SIG-M5 treated with dmso at 0.1 percent for 504 hours (cell line): ENCODE data around the gene ABHD10.
A peak's percentile ranks its signal among the peaks of the same experiment; 100 is the strongest.

ENCODE experiments used
- DNase-seq: peaks from one replicate; lab custom pipeline; 2025; ENCODE audit not compliant: unreplicated experiment; lab: John Stamatoyannopoulos, UW

The ABHD10 gene

DNA sequence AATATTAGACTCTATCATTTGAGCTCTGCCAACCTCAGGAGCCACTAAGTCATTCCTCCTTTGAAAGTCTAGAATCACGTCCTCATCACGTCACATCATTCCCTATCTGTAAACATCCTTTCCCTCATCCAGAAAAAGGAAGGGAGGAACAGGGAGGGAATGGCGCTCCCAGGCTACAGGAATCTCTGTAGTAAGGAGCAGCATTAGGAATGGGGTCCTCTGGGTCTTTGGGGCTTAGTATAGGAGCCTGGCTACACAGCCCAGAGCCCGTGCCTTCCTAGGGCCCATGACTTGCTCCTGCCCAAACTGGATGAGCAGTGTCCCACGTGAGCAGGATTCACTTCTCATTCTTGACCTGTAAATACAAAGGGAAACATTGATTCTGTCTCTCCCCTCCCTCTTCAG is 21.5 kb downstream of the ABHD10 start:
- no peak for DNase-seq

DNA sequence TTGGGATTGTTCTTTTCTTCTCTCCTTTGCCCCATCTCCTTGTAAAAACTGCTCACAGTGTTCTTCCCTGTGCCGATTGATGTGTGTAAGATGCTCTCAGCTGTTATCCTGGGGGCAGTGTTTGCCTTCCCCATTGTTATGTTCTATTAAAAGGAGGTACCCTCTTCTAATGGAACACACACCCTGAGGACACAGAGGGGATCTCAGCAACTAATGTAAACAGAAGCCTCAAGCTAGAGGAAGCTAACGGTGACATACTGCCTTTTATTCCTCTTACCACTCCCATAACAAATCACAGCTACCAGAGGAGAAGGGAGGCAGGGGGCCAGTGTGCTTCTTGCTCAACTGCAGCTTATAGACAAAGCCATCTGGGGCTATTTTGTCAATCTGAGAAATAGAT is 22.1 kb downstream of the ABHD10 start:
- DNase-seq: no peak

DNA sequence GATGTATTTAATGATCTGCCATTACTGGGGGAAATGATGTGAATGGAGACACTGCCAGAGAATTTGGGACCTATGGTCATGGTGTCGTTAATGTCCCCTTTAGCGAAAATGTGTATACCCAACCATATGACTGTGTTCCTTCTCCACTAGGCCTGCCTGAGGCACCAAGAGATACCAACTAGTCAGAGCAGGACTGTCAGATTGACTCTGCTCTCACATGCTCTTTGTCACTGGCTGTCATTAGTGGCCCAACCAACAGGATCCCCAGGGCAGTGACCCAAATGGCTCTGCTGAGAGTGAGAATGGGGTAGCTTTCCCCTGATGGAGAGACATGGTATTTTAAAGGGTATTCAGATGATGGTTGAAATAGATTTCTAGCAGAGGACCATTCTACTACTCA is 22.7 kb downstream of the ABHD10 start:
- no peak for DNase-seq

DNA sequence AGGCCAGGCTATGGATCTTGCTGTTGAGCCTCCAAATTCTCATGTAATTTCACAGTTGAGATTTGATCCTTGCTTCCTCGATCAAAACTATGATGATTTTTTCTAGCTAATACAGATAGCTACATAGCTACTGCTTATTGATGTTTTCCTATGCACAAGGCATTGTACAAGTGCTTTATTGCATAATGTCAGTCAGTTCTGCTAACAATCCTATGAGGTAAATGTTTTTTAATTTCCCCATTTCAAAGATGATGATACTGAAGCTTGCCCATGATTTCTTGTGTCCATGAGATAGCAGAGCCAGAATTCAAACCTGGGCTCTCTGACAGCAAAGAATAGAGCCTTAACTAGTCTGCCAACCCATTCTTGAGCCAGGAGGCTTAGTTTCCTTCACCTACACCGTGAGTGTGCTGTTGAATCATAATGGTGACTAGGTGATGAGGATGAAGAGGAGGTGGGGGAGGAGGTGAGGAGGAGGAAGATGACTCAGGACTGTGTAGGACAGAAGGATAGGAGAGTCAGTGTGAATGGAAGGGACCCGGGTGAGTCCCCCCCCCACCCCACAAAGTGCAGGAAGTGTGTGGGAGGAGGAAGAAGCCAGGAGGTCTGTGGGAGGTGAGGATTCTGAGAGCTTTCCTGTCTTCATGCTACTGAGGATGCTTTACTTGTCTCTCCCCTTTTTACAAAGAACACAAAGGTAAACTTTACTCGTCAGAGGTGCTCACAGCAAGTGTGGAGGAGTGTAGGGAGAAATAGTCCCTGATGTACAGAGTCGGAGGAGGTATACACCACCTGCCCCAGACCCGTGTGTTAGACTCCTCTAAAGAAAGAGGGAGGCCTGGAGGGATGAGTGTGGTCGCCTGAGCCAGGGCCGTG is 23.5 kb downstream of the ABHD10 start:
- no peak for DNase-seq

DNA sequence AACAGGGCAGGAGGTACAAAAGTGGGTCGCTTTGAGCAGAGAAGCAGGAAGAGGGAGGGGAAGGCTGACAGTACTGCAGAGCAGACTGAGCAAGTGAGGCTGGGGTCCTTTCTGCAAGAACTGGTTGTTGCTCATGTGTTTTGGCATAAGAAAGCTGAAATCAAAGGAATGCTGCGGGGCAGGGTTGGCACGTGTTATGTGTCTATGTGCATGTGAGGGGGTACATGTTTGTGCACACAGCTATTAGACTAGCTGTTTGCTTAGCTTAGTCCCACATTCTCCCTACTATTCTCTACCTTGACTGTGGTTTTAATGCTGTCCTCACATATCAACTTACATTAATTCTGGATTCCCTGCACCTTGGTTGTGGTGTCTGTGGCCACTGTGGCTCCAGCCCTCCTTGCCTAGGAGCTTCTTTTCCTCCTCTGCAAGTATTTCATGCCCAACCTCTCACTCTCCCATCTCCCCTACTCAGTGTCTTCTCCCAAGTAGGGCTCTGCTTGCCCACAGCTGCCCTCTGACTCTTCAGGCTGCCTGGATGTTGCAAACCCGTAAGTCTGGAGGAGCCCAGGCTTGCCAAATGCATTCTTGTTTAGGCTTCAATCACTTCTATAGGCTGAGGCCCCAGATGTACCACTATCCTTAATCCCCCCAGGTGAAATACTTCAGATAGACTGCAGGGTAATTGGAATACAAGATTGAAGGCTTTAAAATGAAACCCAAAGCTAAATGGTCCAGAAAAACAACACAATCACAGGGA is 24.7 kb downstream of the ABHD10 start:
- no peak for DNase-seq

DNA sequence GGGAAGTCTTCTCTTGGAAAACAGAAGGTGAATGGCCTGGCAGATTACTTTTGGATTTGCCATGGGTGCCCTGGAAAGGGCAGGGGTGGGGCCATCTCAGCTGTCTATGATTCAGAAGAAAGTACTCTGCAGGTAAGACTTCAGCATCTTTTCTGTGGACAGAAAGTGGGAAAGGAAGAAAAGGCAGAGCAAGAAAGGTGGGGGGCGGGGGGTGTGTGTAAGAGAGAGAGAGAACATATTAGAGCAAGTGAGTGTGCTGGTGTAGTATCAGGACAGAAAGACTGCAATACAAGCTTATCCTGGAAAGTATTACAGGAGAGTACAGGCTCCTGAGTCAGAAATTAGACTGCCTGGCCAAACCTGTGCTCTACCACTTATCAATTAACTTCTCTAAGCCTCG is 25.4 kb downstream of the ABHD10 start:
- DNase-seq: no peak

DNA sequence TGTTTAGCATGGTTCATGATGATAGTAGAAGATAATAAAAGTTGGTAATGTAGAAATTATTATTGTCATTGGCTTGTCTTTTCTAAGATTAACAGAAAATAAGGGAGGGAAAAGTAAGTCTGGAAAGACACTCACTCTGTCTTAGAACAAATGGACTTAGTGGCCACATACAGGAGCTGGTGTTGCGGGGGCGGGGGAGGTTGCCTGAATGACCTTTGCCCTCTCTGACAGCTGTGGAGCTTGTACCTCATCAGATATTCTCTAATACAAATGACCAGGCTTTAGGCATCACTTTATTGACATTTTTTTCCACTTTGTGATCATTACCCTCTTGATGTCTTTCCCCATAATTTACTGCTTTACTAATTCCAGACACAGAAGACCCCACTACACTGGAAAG is 25.8 kb downstream of the ABHD10 start:
- DNase-seq: no peak

DNA sequence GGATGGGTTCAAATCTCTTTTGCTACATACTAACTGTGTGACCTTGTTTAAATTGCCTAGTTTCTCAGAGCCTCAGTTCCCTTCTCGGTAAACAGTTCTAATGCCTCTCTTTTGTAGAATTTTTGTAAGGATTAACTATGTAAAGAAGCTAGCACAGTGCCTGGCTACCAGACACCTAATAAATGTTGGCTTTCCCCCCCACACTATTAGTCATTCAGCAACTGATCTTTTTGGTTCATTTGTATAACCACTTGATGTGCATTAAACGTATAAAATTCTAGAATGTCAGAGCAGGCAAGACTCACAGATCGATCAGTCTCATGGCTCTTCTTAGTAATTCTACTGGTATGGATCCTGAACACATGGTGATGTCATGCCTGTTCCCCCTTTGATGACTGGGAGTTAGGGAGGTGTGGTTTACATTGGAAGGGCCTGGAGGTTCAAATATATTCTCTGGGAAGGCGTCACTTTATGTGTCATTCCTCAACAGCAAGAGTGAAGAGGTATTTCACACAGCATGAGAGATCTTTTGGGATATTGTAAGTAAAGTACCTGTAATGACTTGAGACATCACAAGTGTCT is 26.4 kb downstream of the ABHD10 start:
- no peak for DNase-seq

DNA sequence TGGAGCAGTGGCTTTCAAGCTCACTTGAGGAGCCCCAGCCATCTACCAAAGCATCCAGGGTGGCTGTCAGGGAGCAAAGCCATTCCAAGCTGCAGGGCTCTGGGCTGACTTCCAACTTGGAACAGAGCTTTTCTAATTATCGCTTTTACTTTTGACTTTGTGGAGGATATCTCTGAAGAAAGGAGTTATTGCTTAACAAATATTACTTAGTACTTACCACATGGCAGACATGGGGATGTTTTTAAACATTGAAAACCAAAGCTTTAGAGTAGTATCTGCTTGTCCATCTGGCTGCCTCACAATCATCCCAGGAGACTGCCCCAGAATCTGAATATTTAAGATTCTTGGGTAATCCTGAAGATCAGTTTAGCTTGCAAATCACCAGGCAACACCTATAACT is 28.8 kb downstream of the ABHD10 start:
- DNase-seq: no peak

DNA sequence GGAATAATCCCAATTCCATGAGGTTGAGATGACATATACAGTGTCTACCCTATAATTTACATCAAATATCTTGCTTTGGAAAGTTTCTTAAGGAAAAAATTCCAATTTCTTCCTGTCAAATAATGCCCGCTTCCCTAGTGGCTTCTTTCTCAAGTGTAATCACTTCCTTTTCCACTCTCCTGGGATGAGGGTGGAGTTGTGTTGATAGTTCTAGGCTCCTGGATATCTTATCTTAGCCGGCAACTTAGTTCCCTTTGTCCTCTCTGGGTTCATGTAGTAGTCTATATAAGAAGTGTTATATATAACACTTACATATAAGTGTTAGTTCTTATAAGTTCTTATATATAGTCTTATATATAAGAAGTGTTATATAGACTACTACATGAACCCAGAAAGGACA is 30.8 kb downstream of the ABHD10 start:
- DNase-seq: no peak

DNA sequence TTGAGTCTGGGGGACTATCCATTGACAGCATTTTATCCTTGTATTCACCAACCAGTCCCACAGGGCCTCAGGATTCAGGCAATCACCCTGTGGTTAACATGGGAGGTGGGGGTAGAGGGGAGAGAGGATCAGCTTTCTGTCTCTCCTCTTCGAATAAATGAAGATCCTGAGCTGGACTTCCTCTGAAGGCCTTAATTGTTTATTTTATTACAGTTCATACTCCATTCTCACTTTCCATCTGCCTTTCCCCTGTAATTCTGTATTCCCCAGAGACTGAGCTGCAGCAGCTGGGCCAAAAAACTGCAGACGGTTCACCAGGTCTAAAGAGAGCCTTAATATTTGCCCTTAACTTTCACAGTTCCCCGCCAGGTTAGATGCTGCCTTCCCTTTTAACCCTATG is 31.8 kb downstream of the ABHD10 start:
- DNase-seq: no peak

DNA sequence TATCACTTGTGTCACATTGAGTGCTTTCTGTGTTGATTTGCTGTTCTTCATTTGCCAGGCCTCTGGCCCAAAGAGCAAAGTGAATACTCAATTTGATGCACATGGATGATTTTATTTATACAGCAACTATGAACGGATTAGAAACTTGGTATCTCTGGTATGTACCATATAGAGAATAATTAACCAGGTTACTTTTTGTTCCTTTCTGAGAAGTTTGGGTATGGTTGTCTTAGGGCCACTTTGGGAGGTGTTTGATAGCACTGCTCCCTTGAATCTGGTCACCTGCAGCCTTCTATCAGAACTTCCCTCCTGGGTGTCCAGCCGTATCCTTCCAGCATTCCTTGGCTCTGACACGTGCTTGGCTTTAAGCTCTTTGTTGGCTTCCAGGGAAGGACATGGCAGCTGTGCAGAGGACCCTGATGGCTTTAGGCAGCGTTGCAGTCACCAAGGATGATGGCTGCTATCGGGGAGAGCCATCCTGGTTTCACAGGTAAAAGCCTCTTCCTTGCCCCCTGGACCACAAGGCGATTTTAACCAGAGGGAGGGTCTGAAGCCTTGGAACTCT is 32.6 kb downstream of the ABHD10 start:
- no peak for DNase-seq

DNA sequence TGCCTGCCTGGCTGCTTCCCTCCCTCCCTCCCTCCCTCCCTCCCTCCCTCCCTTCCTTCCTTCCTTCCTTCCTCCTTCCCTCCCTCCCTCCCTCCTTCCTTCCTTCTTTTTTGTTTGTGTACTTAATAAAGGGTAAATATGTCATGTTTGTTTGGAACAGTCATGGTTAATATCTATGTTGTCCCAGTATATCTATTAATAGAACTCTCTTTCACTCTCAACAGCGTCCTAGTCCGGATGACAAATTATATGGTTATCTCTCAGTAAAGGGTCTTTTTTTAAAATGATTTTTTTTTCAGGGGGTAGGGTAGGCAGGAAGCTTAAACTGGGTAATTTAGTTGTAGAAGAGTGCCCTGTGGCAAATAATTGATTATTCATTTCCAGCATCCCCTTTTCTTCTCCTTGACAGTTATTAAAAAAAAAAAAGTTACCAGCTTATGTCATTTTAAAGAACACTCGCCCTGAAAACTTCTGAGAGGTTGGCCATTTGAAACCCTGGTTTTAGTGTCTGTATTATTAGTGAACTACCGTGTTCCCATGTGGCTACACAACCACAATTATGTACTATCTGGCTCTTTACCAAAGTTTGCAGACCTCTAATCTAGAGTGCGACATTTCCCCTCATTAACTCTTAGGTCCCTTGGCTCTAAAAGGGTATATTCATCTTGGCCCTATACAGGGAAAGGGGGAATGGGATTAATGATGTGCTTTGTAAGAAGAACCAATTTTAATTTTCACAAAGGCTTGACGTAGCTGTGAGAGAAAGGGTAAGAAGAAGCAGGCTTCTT is 33.6 kb downstream of the ABHD10 start:
- DNase-seq: no peak

DNA sequence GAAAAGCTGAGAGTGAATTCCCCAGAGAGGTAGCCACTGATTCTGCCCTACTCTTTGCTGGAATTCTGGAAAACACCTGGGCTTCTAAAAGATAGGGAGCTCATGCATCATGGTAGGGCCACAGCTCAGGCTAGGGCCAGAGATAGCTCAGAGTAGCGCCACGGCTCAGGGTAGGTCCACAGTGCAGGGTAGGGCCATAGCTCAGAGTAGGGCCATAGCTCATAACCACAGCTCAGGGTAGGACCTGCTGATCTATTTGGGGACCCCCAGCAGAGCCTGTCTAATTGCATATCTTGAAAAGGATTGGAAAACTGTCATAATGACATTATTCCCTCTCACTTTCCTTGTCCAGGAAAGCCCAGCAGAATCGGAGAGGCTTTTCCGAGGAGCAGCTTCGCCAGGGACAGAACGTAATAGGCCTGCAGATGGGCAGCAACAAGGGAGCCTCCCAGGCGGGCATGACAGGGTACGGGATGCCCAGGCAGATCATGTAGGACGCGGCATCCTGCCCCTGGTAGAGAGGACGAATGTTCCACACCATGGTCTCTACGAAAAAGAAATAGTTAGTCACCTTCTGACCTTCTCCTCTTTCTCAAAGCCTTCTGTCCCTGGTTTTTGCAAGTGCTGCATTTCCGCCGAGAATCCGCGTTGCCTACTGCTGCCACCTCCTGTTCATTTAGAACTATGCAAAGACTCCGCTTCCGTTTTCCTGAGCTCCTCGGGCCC is 34.4 kb downstream of the ABHD10 start:
- peak; percentile 81 for DNase-seq

DNA sequence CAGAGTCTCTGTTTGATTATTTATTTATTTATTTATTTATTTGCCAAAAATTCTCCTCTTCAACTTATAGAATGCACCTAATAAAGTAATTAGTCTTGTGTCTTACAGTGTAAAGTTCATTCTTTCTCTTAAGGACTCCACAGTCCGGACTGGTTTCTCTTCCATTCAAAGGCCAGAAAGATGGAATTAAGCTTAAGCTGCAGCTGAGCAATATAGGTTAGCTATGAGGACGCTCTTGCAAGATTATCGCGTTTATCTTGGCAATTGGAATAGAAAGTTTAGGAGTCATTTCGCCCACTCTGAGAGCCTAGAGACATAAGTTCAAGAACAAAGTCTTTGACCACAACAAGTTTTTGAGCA is 34.9 kb downstream of the ABHD10 start:
- no peak for DNase-seq

DNA sequence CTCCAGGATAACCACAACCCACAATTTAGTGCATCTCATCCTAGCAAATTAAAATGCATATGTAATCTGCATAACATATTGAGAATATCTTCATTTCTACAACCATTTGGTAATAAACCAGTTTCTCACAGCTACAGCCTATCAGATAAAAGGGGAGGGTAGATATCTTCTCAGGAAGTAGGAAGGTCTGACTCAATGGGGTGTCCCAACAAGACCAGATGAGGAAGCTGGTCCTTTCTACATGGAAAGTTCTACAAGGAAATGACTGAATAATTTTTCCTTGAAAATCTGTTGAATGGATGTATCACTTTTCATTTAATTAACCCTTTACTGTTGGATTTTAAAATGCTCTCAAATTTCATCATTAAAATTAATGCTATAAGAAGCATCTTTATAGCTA is 38.3 kb downstream of the ABHD10 start:
- no peak for DNase-seq

DNA sequence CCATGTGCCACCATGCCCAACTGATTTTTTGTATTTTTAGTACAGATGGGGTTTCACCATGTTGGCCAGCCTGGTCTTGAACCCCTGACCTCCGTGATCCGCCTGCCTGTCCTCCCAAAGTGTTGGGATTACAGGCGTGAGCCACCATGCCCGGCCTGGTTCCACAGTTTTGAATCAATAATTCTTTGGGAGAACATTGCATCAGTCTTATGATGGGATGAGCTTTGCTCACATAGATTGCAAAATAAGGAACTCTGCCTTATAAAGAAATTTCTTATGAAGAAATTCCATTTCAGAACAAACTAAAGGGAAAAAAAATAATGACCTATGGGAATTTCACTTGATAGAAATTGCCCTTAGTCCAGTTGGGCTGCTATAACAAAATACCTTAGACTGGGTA is 39.9 kb downstream of the ABHD10 start:
- DNase-seq: no peak

DNA sequence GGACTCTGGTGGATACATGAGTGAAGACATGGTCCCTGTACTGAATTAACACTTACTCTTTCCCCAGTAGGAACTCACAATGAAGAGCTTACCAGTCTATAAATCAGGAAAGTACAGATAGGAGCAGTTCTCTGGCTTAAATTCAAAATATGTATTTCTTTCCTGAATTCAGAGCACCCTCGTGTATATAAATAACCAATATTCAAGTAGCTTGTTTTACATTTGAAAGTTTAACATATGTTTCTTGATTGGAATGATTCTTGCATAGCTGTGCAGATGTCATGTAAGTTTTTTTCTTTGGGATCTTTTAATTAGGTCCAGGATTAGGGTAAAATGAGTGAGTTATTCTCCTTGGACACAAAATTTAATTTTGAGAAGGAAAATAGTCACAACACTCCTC is 40.9 kb downstream of the ABHD10 start:
- no peak for DNase-seq

DNA sequence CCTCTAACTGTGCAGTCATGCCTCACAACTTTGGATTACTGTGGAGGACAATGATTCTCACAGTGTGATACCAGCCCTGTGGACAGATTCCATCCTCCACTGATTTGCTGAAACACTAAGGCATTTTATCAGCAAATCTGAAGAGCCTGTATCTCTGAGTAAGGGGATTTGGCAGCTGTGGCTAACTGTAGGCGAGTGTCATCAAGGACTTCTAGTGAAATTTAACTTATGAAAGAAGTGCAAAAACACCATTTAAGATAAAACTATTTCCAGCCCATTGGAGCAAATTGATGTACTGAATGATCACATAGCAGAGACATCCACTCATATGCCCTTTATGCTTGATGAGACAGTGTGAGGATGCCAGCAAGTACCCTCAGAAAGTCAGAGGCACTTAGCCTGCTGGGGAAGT is 41.9 kb downstream of the ABHD10 start:
- no peak for DNase-seq

DNA sequence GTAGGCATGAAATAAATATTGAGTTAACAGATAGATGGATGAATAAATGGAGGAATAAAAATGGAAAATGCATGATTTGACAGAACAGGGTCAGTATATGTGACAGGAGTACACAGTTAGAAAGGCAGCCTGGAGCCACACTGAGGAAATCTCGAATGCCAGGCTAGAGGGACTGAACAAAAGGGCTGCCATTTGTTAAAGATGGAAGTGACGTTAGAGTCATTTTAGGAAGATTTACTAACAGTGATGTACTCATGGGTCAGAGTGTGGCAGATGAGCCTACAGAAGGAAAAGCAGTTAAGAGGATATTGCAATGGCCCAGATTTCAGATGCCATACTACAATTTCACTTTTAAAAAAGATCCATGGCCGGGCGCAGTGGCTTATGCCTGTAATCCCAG is 48.3 kb downstream of the ABHD10 start:
- DNase-seq: no peak
